Measurements from ENCODE around the gene CD180.

GRCh38 chr5:67178085-67178484 is 18.5 kb downstream of the CD180 start:
- no peak for TF ChIP-seq CTCF (IDR thresholded peaks at IDR 0.05)
- TF ChIP-seq EP300 (IDR thresholded peaks at IDR 0.05): no peak
- TF ChIP-seq POLR2A (IDR thresholded peaks at IDR 0.05): no peak
